Loucy (cell line): Measurements from ENCODE around the gene ANXA6.

Source experiments
- EZH2phosphoT487 ChIP-seq: fragments of 200-600 bp; IDR thresholded peaks from 2 replicates; pipeline ENCODE4 v1.6.1; 2018; ENCODE audit warnings: antibody characterized with exemption, mild to moderate bottlenecking, moderate library complexity, borderline replicate concordance
- TF ChIP-seq, protein P1 (sequence below): fragments of 200-600 bp; sonication (generic); conservative IDR thresholded peaks from 2 replicates; pipeline ENCODE4 v1.5.1; 2014; ENCODE audit warnings: mild to moderate bottlenecking, antibody characterized with exemption, low read length

DNA sequence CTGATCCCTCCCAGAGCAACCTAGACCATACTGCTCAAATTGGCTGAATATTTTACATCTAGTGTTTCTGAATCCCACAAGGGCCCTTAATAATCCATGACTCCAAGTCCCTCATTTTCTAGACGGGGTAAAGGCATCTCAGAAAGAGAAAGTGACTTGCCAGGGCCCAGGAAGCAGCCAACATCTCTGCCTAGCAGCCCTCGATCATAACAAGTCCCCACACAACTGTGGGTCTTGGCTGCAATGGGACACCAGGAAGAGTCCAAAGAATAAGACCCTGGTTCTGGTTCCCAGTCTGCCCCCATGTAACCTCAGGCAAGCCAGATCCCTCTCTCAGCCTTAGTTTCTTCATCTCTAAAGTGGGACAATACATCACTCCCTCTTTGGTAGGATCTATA, 6.3 kb downstream of the ANXA6 start:
- TF ChIP-seq, protein P1, sequence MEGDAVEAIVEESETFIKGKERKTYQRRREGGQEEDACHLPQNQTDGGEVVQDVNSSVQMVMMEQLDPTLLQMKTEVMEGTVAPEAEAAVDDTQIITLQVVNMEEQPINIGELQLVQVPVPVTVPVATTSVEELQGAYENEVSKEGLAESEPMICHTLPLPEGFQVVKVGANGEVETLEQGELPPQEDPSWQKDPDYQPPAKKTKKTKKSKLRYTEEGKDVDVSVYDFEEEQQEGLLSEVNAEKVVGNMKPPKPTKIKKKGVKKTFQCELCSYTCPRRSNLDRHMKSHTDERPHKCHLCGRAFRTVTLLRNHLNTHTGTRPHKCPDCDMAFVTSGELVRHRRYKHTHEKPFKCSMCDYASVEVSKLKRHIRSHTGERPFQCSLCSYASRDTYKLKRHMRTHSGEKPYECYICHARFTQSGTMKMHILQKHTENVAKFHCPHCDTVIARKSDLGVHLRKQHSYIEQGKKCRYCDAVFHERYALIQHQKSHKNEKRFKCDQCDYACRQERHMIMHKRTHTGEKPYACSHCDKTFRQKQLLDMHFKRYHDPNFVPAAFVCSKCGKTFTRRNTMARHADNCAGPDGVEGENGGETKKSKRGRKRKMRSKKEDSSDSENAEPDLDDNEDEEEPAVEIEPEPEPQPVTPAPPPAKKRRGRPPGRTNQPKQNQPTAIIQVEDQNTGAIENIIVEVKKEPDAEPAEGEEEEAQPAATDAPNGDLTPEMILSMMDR, result no peak
- TF ChIP-seq EZH2phosphoT487, result no peak
